MM.1S (cell line): ENCODE results near the gene SARS2.

Source experiments
- DNase-seq: peaks from one replicate; pipeline ENCODE4 v3.0.0-alpha.2; 2015
- H2AFZ ChIP-seq: fragments of 300-600 bp; sonication (generic); 2 replicates; pipeline ENCODE4 v1.6.0; 2016; ENCODE audit warnings: antibody characterized with exemption, low read length
- H3F3A ChIP-seq: fragments of 300-600 bp; sonication (generic); 2 replicates; pipeline ENCODE4 v1.6.1; 2016; ENCODE audit warnings: mild to moderate bottlenecking, antibody characterized with exemption, low read length, moderate library complexity, mixed read lengths; ENCODE audit not compliant: insufficient read depth
- H3K27ac ChIP-seq: fragments of 300-600 bp; sonication (generic); 2 replicates; pipeline ENCODE4 v1.5.1; 2016; ENCODE audit warnings: mild to moderate bottlenecking, low read length
- H3K27me3 ChIP-seq: fragments of 300-600 bp; sonication (generic); replicated peaks from 2 replicates; pipeline ENCODE4 v1.6.0; 2016; ENCODE audit warnings: low read length; ENCODE audit not compliant: insufficient read depth
- H3K36me3 ChIP-seq: fragments of 300-600 bp; sonication (generic); replicated peaks from 2 replicates; pipeline ENCODE4 v1.6.1; 2016; ENCODE audit warnings: mild to moderate bottlenecking, low read length, mixed read lengths; ENCODE audit not compliant: insufficient read depth
- H3K4me1 ChIP-seq: fragments of 300-600 bp; sonication (generic); 2 replicates; pipeline ENCODE4 v1.6.1; 2016; ENCODE audit warnings: low read length, mixed read lengths
- H3K4me2 ChIP-seq: fragments of 300-600 bp; sonication (generic); 2 replicates; pipeline ENCODE4 v1.6.0; 2016; ENCODE audit warnings: low read depth, low read length
- H3K4me3 ChIP-seq: fragments of 300-600 bp; sonication (generic); 2 replicates; pipeline ENCODE4 v1.5.1; 2016; ENCODE audit warnings: low read length, mixed read lengths
- H3K79me2 ChIP-seq: fragments of 300-600 bp; sonication (generic); 2 replicates; pipeline ENCODE4 v1.6.1; 2016; ENCODE audit warnings: mixed run types, low read length, mixed read lengths
- H3K9ac ChIP-seq: fragments of 300-600 bp; sonication (generic); 2 replicates; pipeline ENCODE4 v1.6.1; 2016; ENCODE audit warnings: low read length, mixed read lengths
- H3K9me2 ChIP-seq: fragments of 300-600 bp; sonication (generic); replicated peaks from 2 replicates; pipeline ENCODE4 v1.6.1; 2016; ENCODE audit warnings: mild to moderate bottlenecking, low read length, mixed read lengths; ENCODE audit not compliant: insufficient read depth
- H3K9me3 ChIP-seq: fragments of 300-600 bp; sonication (generic); replicated peaks from 2 replicates; pipeline ENCODE4 v1.6.1; 2016; ENCODE audit warnings: mild to moderate bottlenecking, low read length, mixed read lengths; ENCODE audit not compliant: insufficient read depth
- H4K20me1 ChIP-seq: fragments of 300-600 bp; sonication (generic); 2 replicates; pipeline ENCODE4 v1.6.1; 2016; ENCODE audit warnings: mild to moderate bottlenecking, low read length, moderate library complexity, mixed read lengths; ENCODE audit not compliant: insufficient read depth
- EZH2 ChIP-seq: fragments of 300-600 bp; sonication (generic); optimal IDR thresholded peaks from 2 replicates; pipeline ENCODE3; 2017; ENCODE audit warnings: low read depth, mild to moderate bottlenecking, antibody characterized with exemption, low read length, mixed read lengths
- EZH2phosphoT487 ChIP-seq: fragments of 300-600 bp; sonication (generic); IDR thresholded peaks from 2 replicates; pipeline ENCODE4 v1.6.1; 2018; ENCODE audit warnings: antibody characterized with exemption, low read length
- TF ChIP-seq, protein P1 (sequence below): fragments of 300-600 bp; sonication (generic); IDR thresholded peaks from 2 replicates; pipeline ENCODE4 v1.5.1; 2016; ENCODE audit warnings: antibody characterized with exemption, low read length, mixed read lengths

Gene SARS2

DNA sequence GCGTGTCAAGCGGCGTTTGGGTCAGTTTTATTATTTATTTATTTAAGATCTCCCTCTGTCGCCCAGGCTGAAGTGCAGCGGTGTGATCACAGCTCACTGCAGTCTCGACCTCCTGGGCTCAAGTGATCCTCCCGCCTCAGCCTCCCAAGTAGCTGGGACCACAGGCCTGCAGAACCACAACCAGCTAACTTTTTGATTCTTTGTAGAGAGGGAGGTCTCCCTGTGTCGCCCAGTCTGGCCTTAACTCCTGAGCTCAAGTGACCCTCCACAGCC is 894 bp upstream of the SARS2 start:
- no peak for DNase-seq
- Histone ChIP-seq H3K27ac (no peak overlapping the region; the same call in 1 of the 2 replicates), H3K9me3 (no peaks in the 10 kb centered on the region), H3K4me3 (peak overlapping the region; percentile 98), H3K4me1 (peaks cover 8% of the 10 kb centered on the region; the same call in 1 of the 2 replicates), H3K9me2 (no peaks in the 10 kb centered on the region), H3K9ac (peak overlapping the region; percentile 95), H3K27me3 (no peaks in the 10 kb centered on the region), H3K4me2 (peak overlapping the region; percentile 86), H4K20me1 (no peaks in the 10 kb centered on the region), H3K79me2 (peaks cover 32% of the 10 kb centered on the region), H3K36me3 (no peaks in the 10 kb centered on the region; the same call in 1 of the 2 replicates), H3F3A (no peaks in the 10 kb centered on the region), H2AFZ (peak overlapping the region; percentile 79; the same call in 1 of the 2 replicates)
- TF ChIP-seq EZH2phosphoT487 (no peak), EZH2 (no peak)
- TF ChIP-seq, protein P1, sequence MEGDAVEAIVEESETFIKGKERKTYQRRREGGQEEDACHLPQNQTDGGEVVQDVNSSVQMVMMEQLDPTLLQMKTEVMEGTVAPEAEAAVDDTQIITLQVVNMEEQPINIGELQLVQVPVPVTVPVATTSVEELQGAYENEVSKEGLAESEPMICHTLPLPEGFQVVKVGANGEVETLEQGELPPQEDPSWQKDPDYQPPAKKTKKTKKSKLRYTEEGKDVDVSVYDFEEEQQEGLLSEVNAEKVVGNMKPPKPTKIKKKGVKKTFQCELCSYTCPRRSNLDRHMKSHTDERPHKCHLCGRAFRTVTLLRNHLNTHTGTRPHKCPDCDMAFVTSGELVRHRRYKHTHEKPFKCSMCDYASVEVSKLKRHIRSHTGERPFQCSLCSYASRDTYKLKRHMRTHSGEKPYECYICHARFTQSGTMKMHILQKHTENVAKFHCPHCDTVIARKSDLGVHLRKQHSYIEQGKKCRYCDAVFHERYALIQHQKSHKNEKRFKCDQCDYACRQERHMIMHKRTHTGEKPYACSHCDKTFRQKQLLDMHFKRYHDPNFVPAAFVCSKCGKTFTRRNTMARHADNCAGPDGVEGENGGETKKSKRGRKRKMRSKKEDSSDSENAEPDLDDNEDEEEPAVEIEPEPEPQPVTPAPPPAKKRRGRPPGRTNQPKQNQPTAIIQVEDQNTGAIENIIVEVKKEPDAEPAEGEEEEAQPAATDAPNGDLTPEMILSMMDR = no peak

DNA sequence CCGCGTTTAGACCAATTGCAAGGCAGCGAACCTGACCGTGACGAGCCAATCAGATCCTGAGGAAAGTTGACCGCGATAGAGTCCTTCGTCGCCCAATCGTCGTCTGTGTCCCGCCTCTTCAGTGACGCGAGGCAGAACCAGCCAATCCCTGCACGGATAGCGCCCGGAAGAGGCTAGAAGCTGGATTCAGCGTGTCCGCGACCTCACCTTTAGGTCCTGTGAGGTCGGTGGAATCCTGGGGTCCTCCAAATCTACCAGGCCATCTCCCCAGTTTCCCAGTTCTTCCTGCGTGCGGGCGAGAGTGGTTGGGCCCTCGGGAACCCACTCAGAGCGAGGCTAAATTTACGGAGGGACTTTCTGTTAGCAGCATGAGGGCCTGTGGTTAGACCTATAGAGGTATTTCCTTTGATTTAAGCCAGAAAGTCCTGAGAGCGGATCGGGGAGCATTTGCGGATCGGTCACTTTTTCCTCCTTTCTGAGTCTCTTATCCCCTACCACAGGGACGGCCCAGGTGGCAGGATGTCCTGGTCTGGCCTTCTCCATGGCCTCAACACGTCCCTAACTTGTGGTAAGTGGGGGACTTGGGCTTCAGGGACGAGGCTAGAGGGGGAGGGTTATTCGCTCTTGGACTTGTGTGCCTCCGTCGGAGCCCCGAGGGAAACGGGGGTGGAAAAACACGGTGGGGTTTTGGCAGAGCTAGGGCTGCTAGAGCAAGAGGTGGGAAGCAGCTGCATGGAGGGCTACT is 385 bp upstream of the SARS2 start, which contains the start of gene MRPS12:
Gene MRPS12 (plus strand): TSS at position 169 of the 745 bp plus-strand sequence. CDS start 351 bp downstream, at position 520.
- no peaks in the 10 kb centered on the region for H3K9me3 ChIP-seq
- peak; percentile 99 for DNase-seq
- H3K4me2 ChIP-seq = peak within 1 kb of the TSS; percentile 89
- no peaks in the 10 kb centered on the region for H4K20me1 ChIP-seq
- H3K4me3 ChIP-seq = peak within 1 kb of the TSS; percentile 98
- H3K9ac ChIP-seq = peak within 1 kb of the TSS; percentile 95
- H3K27ac ChIP-seq = peak within 1 kb of the TSS; percentile 76
- no peaks in the 10 kb centered on the region; the same call in 1 of the 2 replicates for H3K36me3 ChIP-seq
- TF ChIP-seq, protein P1 = no peak
- TF ChIP-seq EZH2 (no peak), EZH2phosphoT487 (no peak)
- H3K4me1 ChIP-seq = peaks cover 8% of the 10 kb centered on the region; the same call in 1 of the 2 replicates
- H3K27me3 ChIP-seq = no peaks in the 10 kb centered on the region
- H3K79me2 ChIP-seq = peaks cover 32% of the 10 kb centered on the region
- H2AFZ ChIP-seq = peak within 1 kb of the TSS; percentile 91
- H3K9me2 ChIP-seq = no peaks in the 10 kb centered on the region
- no peaks in the 10 kb centered on the region for H3F3A ChIP-seq

DNA sequence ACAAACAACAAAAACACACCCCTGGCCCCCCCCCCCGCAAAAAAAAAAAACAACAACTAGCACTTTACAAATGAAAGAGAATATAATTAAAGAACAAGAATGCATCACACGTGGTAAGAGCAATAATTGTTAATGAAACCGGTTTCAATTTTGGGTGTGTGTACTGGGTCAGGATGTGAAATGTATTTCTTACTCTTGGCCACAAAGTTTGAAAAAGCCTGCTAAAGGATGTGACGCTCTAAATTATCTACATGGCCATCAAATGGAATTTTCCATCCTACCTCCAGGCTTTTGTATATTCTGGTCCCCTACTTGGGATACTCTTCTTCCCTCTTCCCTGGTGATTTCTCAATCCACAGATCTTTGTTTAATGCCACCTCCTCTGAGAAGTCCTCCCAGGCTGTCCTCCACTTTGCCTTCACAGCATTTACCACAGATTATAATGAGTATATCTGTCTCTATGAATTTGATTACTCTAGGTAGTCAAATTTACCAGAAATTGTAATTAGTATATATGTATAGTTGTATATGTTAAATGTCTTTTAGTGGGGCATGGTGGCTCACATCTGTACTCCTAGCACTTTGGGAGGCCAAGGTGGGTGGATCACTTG is 2.1 kb downstream of the SARS2 start:
- H3K79me2 ChIP-seq = peaks cover 32% of the 10 kb centered on the region

More for the DNA sequence above, 2.1 kb downstream of the SARS2 start:
- no peak for DNase-seq
- Histone ChIP-seq H3K36me3 (no peaks in the 10 kb centered on the region; the same call in 1 of the 2 replicates), H2AFZ (no peak overlapping the region), H3K9ac (no peak overlapping the region), H3K4me3 (no peak overlapping the region), H4K20me1 (no peaks in the 10 kb centered on the region), H3K4me1 (peaks cover 8% of the 10 kb centered on the region; the same call in 1 of the 2 replicates), H3K27ac (no peak overlapping the region), H3K4me2 (no peak overlapping the region), H3K9me3 (no peaks in the 10 kb centered on the region), H3K9me2 (no peaks in the 10 kb centered on the region), H3F3A (no peaks in the 10 kb centered on the region), H3K27me3 (no peaks in the 10 kb centered on the region)
- TF ChIP-seq EZH2phosphoT487 = no peak
- no peak for TF ChIP-seq EZH2
- TF ChIP-seq, protein P1 = no peak
